Gastroesophageal sphincter (tissue), 4 donors: ENCODE results near the gene ST8SIA3. TPM values are rescaled to one million over a fixed set of nuclear protein-coding genes. Genes with fewer than 3 reads are reported as not detected.

Source experiments
- ATAC-seq: fragments of 150-250 bp; one replicate; pipeline ENCODE4 v1.9.1; 2016; ENCODE audit warnings: mild to moderate bottlenecking, moderate library complexity
- H3K27ac ChIP-seq, 4 donors: fragments of 200-600 bp; sonication (generic) in 3 of 4; 1 replicate in 3 of 4; 2 replicates in 1 of 4; pipeline ENCODE4 v1.5.1; 2016 to 2019
- H3K27me3 ChIP-seq: fragments of 200-600 bp; sonication (generic); one replicate; pipeline ENCODE4 v1.5.1; 2019
- H3K36me3 ChIP-seq, 2 donors: fragments of 200-600 bp; sonication (generic); one replicate each; pipeline ENCODE4 v1.5.1; 2019; ENCODE audit warnings: control low read depth in 1 of 2
- H3K4me1 ChIP-seq, 3 donors: fragments of 200-600 bp; sonication (generic); 1 replicate in 2 of 3; 2 replicates in 1 of 3; pipeline ENCODE4 v1.5.1; 2016 to 2019; ENCODE audit warnings: control low read depth in 2 of 3
- H3K4me3 ChIP-seq, 2 donors: fragments of 200-600 bp; sonication (generic); one replicate each; pipeline ENCODE4 v1.5.1; 2019; ENCODE audit warnings: mild to moderate bottlenecking in 1 of 2, moderate library complexity in 1 of 2
- H3K9me3 ChIP-seq, 3 donors: fragments of 200-600 bp; sonication (generic); one replicate each; pipeline ENCODE4 v1.5.1; 2017 to 2019; ENCODE audit warnings: control low read depth in 2 of 3
- CTCF ChIP-seq, 4 experiments: fragments of 200-600 bp in 2 of 4; fragments of 450-650 bp in 2 of 4; sonication (generic) in 1 of 4; IDR thresholded peaks; one replicate each; pipeline ENCODE4 v1.5.1; 2017 to 2019; ENCODE audit warnings: antibody characterized with exemption in 4 of 4, mild to moderate bottlenecking in 2 of 4, moderate library complexity in 2 of 4
- EP300 ChIP-seq: sonication (generic); formaldehyde crosslinking; IDR thresholded peaks from one replicate; pipeline ENCODE4 v1.6.1; 2017; ENCODE audit warnings: antibody characterized with exemption, mild to moderate bottlenecking
- POLR2A ChIP-seq, 2 donors: fragments of 450-650 bp; IDR thresholded peaks; one replicate each; pipeline ENCODE4 v1.6.1; 2017; ENCODE audit warnings: antibody characterized with exemption in 2 of 2, mild to moderate bottlenecking in 2 of 2, moderate library complexity in 1 of 2
- POLR2AphosphoS5 ChIP-seq: sonication (generic); formaldehyde crosslinking; IDR thresholded peaks from one replicate; pipeline ENCODE4 v1.6.1; 2017; ENCODE audit warnings: antibody characterized with exemption
- WGBS, 2 donors: methylation state at CpG; one replicate each; pipeline ENCODE4 v1.1.5; 2018; ENCODE audit warnings: low coverage in 1 of 2; 5-methylcytosine and 5-hydroxymethylcytosine counted together
- total RNA-seq, 4 donors: library from RNA; depleted of rRNA; stranded (reverse); fragments of >200 nt; gene quantifications; one replicate each; pipeline ENCODE4 v1.1.0, GENCODE V29; 2016

Gene ST8SIA3
- total RNA-seq, 4 donors from 2014 or later, result under 0.01 to 0.04 TPM; not detected in 2

- Histone ChIP-seq H3K27ac (no peak overlapping the region), H3K4me3 (no peak overlapping the region), H3K4me1 (peaks cover 0 to 21% (median 0%) of the 10 kb centered on the region in 3 donors), H3K27me3 (peaks cover 92% of the 10 kb centered on the region), H3K9me3 (peaks cover 0 to 8% (median 0%) of the 10 kb centered on the region in 3 donors), H3K36me3 (no peaks in the 10 kb centered on the region)
- no peak for ATAC-seq
- no peak for TF ChIP-seq CTCF (IDR thresholded peaks at IDR 0.05)
- no peak for TF ChIP-seq POLR2AphosphoS5
- no peak for TF ChIP-seq EP300
- no peak for TF ChIP-seq POLR2A (IDR thresholded peaks at IDR 0.05)
- WGBS, 2 donors, result 0% methylated on average over 1 to 10 of the region's 23 CpGs
Measured at GRCh38 chr18:57352761-57353136, 392 bp downstream of the ST8SIA3 start.

- Histone ChIP-seq H3K27ac (no peak overlapping the region), H3K4me1 (peaks cover 0 to 21% (median 0%) of the 10 kb centered on the region in 3 donors), H3K36me3 (no peaks in the 10 kb centered on the region), H3K4me3 (no peak overlapping the region), H3K27me3 (peaks cover 94% of the 10 kb centered on the region), H3K9me3 (peaks cover 0 to 8% (median 0%) of the 10 kb centered on the region in 3 donors)
- no peak for ATAC-seq
- TF ChIP-seq EP300 (no peak), POLR2A (IDR thresholded peaks at IDR 0.05) (no peak), CTCF (IDR thresholded peaks at IDR 0.05) (no peak), POLR2AphosphoS5 (no peak)
- 1 to 5% methylated on average over 4 to 28 of the region's 61 CpGs for WGBS, 2 donors
Measured at GRCh38 chr18:57353137-57353939, 981 bp downstream of the ST8SIA3 start.

DNA sequence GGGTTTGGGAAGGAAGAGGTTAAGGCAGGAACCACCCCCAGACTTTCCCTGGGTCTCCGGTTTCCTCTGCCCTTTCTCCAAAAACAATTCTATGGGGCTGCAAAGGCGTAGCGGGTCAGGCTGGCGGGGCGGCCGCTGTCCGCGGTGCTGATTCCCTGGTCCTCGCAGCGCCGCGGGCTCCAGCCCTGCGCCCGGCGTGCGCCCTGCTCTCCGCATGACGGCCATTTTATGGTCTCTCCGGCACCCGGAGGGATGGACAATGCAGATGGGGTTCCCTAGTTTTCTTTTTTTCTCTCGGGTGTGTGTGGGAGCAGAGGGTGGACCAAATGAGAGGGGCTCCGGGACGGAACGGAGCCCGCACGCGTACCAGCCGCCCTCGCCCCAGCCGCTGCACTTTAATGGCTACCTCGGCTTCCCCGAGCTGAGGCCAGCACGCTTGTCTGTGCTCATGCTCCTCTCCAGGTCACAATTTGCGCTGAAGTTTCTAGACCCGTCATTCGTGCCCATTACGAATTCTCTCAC, 1.6 kb downstream of the ST8SIA3 start:
- no peaks in the 10 kb centered on the region for H3K36me3 ChIP-seq
- peaks cover 0 to 21% (median 0%) of the 10 kb centered on the region in 3 donors for H3K4me1 ChIP-seq
- WGBS, 2 donors, result 5 to 9% methylated on average over 13 to 17 of the region's 37 CpGs
- TF ChIP-seq EP300 (no peak), POLR2AphosphoS5 (no peak), CTCF (IDR thresholded peaks at IDR 0.05) (no peak)
- peaks cover 0 to 8% (median 0%) of the 10 kb centered on the region in 3 donors for H3K9me3 ChIP-seq
- no peak for ATAC-seq
- no peak overlapping the region for H3K27ac ChIP-seq
- no peak overlapping the region for H3K4me3 ChIP-seq
- peaks cover 96% of the 10 kb centered on the region for H3K27me3 ChIP-seq

DNA sequence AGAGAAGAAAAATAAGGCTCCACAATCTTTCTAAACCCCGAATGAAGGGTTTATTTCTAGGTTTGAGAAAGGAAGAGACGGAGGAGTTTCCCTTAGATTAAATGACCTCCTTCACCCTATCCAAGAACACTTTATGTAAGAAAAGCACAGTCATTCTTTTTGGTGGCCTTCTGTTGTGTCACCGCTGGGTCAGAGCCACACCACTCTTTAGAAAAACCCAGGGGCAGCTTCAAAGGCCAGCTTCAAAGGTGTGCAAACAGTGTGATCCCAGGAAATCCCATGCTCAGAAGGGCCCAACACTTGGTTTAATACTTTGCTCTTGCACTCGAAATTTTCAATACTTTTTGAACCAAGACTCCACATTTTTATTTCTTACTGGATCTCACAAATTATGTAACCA, 7.1 kb downstream of the ST8SIA3 start:
- no peak for TF ChIP-seq EP300
- no peak for TF ChIP-seq POLR2AphosphoS5
- TF ChIP-seq CTCF (IDR thresholded peaks at IDR 0.05), result no peak
- TF ChIP-seq POLR2A (IDR thresholded peaks at IDR 0.05), result no peak
- Histone ChIP-seq H3K27me3 (peaks cover 62% of the 10 kb centered on the region), H3K4me3 (no peak overlapping the region), H3K36me3 (no peaks in the 10 kb centered on the region), H3K27ac (no peak overlapping the region), H3K9me3 (no peaks in the 10 kb centered on the region), H3K4me1 (no peaks in the 10 kb centered on the region)
- ATAC-seq, result no peak
- WGBS, 2 donors, result 45 to 57% methylated on average over 4 of the region's 4 CpGs

GRCh38 chr18:57362714-57363113, 10.4 kb downstream of the ST8SIA3 start:
- Histone ChIP-seq H3K27ac (no peak overlapping the region), H3K9me3 (no peaks in the 10 kb centered on the region), H3K4me1 (no peaks in the 10 kb centered on the region), H3K4me3 (no peak overlapping the region), H3K36me3 (no peaks in the 10 kb centered on the region), H3K27me3 (peaks cover 34% of the 10 kb centered on the region)
- TF ChIP-seq POLR2AphosphoS5, result no peak
- TF ChIP-seq CTCF (IDR thresholded peaks at IDR 0.05), result no peak
- TF ChIP-seq POLR2A (IDR thresholded peaks at IDR 0.05), result no peak
- TF ChIP-seq EP300, result no peak
- no peak for ATAC-seq
